OCI-LY1 (cell line): ENCODE measurements around the gene SCAP.
A peak's percentile ranks its signal among the peaks of the same experiment; 100 is the strongest.
"Not testable (repeated sequence)": the region's sequence is repeated elsewhere in the genome, so short reads cannot be mapped to it uniquely, and the experiment has no call there.

Experiments
- H2AFZ ChIP-seq: fragments of 200-600 bp; sonication (generic), shearing (Covaris generic); 2 replicates; pipeline ENCODE4 v1.6.0; 2014; ENCODE audit warnings: antibody characterized with exemption, mild to moderate bottlenecking, low read length
- H3F3A ChIP-seq: fragments of 200-600 bp; sonication (generic), shearing (Covaris generic); 2 replicates; pipeline ENCODE4 v1.6.0; 2014; ENCODE audit warnings: mild to moderate bottlenecking, antibody characterized with exemption, low read length, moderate library complexity; ENCODE audit not compliant: insufficient read depth
- H3K27ac ChIP-seq: fragments of 200-600 bp; sonication (generic); 2 replicates; pipeline ENCODE4 v1.5.1; 2014; ENCODE audit warnings: low read length, mixed run types, mild to moderate bottlenecking, low read depth; ENCODE audit not compliant: poor library complexity, severe bottlenecking
- H3K27me3 ChIP-seq: fragments of 200-600 bp; sonication (generic); 2 replicates; pipeline ENCODE4 v1.6.0; 2014; ENCODE audit warnings: antibody characterized with exemption, mild to moderate bottlenecking, low read length, moderate library complexity; ENCODE audit not compliant: insufficient read depth
- H3K36me3 ChIP-seq: fragments of 200-600 bp; sonication (generic); 2 replicates; pipeline ENCODE4 v1.6.1; 2014; ENCODE audit warnings: mild to moderate bottlenecking, antibody characterized with exemption, low read length, moderate library complexity, mixed read lengths; ENCODE audit not compliant: insufficient read depth
- H3K4me1 ChIP-seq: fragments of 200-600 bp; sonication (generic); 2 replicates; pipeline ENCODE4 v1.5.1; 2014; ENCODE audit warnings: mild to moderate bottlenecking, low read length, moderate library complexity; ENCODE audit not compliant: insufficient read depth, severe bottlenecking
- H3K4me2 ChIP-seq: fragments of 200-600 bp; sonication (generic), shearing (Covaris generic); 2 replicates; pipeline ENCODE4 v1.6.1; 2014; ENCODE audit warnings: low read length
- H3K4me3 ChIP-seq: fragments of 200-600 bp; sonication (generic); 2 replicates; pipeline ENCODE4 v1.5.1; 2014; ENCODE audit warnings: low read length, low read depth, mild to moderate bottlenecking, mixed read lengths; ENCODE audit not compliant: poor library complexity, severe bottlenecking
- H3K79me2 ChIP-seq: fragments of 200-600 bp; shearing (Covaris generic); 2 replicates; pipeline ENCODE4 v1.6.1; 2016; ENCODE audit warnings: mixed run types, low read length, mixed read lengths; ENCODE audit not compliant: insufficient read depth
- H3K9ac ChIP-seq: fragments of 200-600 bp; sonication (generic), shearing (Covaris generic); 2 replicates; pipeline ENCODE4 v1.6.1; 2014; ENCODE audit warnings: mild to moderate bottlenecking, low read length, mixed read lengths
- H3K9me2 ChIP-seq: fragments of 200-600 bp; sonication (generic), shearing (Covaris generic); 2 replicates; pipeline ENCODE4 v1.6.1; 2014; ENCODE audit warnings: low read depth, mild to moderate bottlenecking, low read length, mixed read lengths
- H3K9me3 ChIP-seq: fragments of 200-600 bp; shearing (Covaris generic); 2 replicates; pipeline ENCODE4 v1.6.1; 2014; ENCODE audit warnings: low read length, mixed read lengths
- H4K20me1 ChIP-seq: fragments of 200-600 bp; sonication (generic), shearing (Covaris generic); 2 replicates; pipeline ENCODE4 v1.6.0; 2016; ENCODE audit warnings: mild to moderate bottlenecking, low read length; ENCODE audit not compliant: insufficient read depth
- CTCF ChIP-seq: fragments of 200-600 bp; sonication (generic), shearing (Covaris generic); IDR thresholded peaks from 2 replicates; pipeline ENCODE4 v1.5.1; 2017; ENCODE audit warnings: mild to moderate bottlenecking, antibody characterized with exemption, low read length, moderate library complexity, mixed read lengths
- EZH2 ChIP-seq: fragments of 200-600 bp; sonication (generic), shearing (Covaris generic); IDR thresholded peaks from 2 replicates; pipeline ENCODE4 v1.8.0; 2017; ENCODE audit warnings: borderline replicate concordance, mixed run types, mild to moderate bottlenecking, antibody characterized with exemption, low read length, moderate library complexity, mixed read lengths

The SCAP gene

GRCh38 chr3:47473391-47473790 is 2.4 kb downstream of the SCAP start:
- Histone ChIP-seq H3K9me2 (no peaks in the 10 kb centered on the region), H3K4me3 (no peak overlapping the region), H3K27me3 (no peaks in the 10 kb centered on the region), H3K9me3 (no peaks in the 10 kb centered on the region), H3K79me2 (peaks cover 59% of the 10 kb centered on the region), H3K36me3 (peaks cover 14% of the 10 kb centered on the region; the same call in 1 of the 2 replicates), H3K4me1 (peaks cover 29% of the 10 kb centered on the region), H3K9ac (no peak overlapping the region; the same call in 1 of the 2 replicates), H3K4me2 (peak overlapping the region; percentile 3; the same call in 1 of the 2 replicates), H3K27ac (no peak overlapping the region), H3F3A (no peaks in the 10 kb centered on the region), H2AFZ (no peak overlapping the region), H4K20me1 (no peaks in the 10 kb centered on the region)
- no peak for TF ChIP-seq EZH2
- TF ChIP-seq CTCF = no peak

- peaks cover 17% of the 10 kb centered on the region for H3K4me1 ChIP-seq
These were observed 6.1 kb downstream of the SCAP start for GRCh38 chr3:47469616-47470015.

GRCh38 chr3:47468315-47468714 is 7.4 kb downstream of the SCAP start:
- H3K36me3 ChIP-seq = peaks cover 33% of the 10 kb centered on the region
- H3K9ac ChIP-seq, H3K4me1 ChIP-seq, H3K27me3 ChIP-seq, H3K4me3 ChIP-seq, H3K9me2 ChIP-seq, H3K9me3 ChIP-seq, H3K27ac ChIP-seq, H4K20me1 ChIP-seq, H3F3A ChIP-seq, H3K4me2 ChIP-seq, H2AFZ ChIP-seq: not testable (repeated sequence)
- H3K79me2 ChIP-seq = peaks cover 54% of the 10 kb centered on the region

More at GRCh38 chr3:47469616-47470015, 6.1 kb downstream of the SCAP start:
- TF ChIP-seq CTCF = no peak
- no peak for TF ChIP-seq EZH2
- no peak overlapping the region for H3K4me3 ChIP-seq
- peaks cover 7% of the 10 kb centered on the region for H3K9me3 ChIP-seq
- no peak overlapping the region for H3K27ac ChIP-seq
- H3K9ac ChIP-seq = no peak overlapping the region
- H2AFZ ChIP-seq = no peak overlapping the region
- H3K79me2 ChIP-seq = peaks cover 57% of the 10 kb centered on the region
- H3K27me3 ChIP-seq = no peaks in the 10 kb centered on the region
- no peaks in the 10 kb centered on the region for H4K20me1 ChIP-seq
- no peaks in the 10 kb centered on the region for H3K9me2 ChIP-seq
- no peak overlapping the region for H3K4me2 ChIP-seq
- H3K36me3 ChIP-seq = peaks cover 33% of the 10 kb centered on the region
- H3F3A ChIP-seq = no peaks in the 10 kb centered on the region

- H3F3A ChIP-seq = no peaks in the 10 kb centered on the region
- H3K4me2 ChIP-seq = no peak overlapping the region
- peaks cover 26% of the 10 kb centered on the region for H3K36me3 ChIP-seq
- H2AFZ ChIP-seq = no peak overlapping the region
- H3K4me1 ChIP-seq = no peaks in the 10 kb centered on the region
- H3K9ac ChIP-seq = no peak overlapping the region
- no peaks in the 10 kb centered on the region for H3K9me2 ChIP-seq
- no peak overlapping the region for H3K4me3 ChIP-seq
- H4K20me1 ChIP-seq = no peaks in the 10 kb centered on the region
- peaks cover 39% of the 10 kb centered on the region for H3K79me2 ChIP-seq
- H3K27ac ChIP-seq = no peak overlapping the region
- no peaks in the 10 kb centered on the region for H3K27me3 ChIP-seq
- peaks cover 7% of the 10 kb centered on the region for H3K9me3 ChIP-seq
- TF ChIP-seq CTCF (no peak), EZH2 (no peak)
These were observed 11.2 kb downstream of the SCAP start for GRCh38 chr3:47464588-47464987.

DNA sequence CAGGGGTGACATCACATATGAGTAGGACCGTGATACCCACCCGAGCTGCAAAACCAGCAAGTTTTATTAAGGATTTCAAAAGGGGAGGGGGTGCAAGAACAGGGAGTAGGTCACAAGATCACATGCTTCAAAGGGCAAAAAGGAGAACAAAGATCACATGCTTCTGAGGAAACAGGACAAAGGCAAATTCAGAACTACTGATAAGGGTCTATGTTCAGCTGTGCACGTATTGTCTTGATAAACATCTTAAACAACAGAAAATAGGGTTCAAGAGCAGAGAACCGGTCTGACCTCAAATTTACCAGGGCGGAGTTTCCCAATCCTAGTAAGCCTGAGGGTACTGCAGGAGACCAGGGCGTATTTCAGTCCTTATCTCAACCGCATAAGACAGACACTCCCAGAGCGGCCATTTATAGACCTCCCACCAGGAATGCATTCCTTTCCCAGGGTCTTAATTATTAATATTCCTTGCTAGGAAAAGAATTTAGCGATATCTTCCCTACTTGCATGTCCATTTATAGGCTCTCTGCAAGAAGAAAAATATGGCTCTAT is 16.1 kb downstream of the SCAP start:
- H3K4me2 ChIP-seq, H2AFZ ChIP-seq, H3K36me3 ChIP-seq, H3K27ac ChIP-seq, H3K27me3 ChIP-seq, H3K9me2 ChIP-seq, H4K20me1 ChIP-seq, H3K9ac ChIP-seq, H3K4me3 ChIP-seq, H3F3A ChIP-seq, H3K9me3 ChIP-seq, H3K4me1 ChIP-seq: not testable (repeated sequence)
- peaks cover 43% of the 10 kb centered on the region for H3K79me2 ChIP-seq
